Sigmoid colon (tissue), 4 donors: ENCODE data around the gene SCARF1.

Source experiments
- EP300 ChIP-seq, 4 donors: sonication (generic); formaldehyde crosslinking; IDR thresholded peaks; one replicate each; pipeline ENCODE4 v1.6.1; 2017; ENCODE audit warnings: antibody characterized with exemption in 4 of 4
- POLR2A ChIP-seq, 2 donors: fragments of 450-650 bp; IDR thresholded peaks; one replicate each; pipeline ENCODE4 v1.6.1; 2016; ENCODE audit warnings: antibody characterized with exemption in 2 of 2, mild to moderate bottlenecking in 2 of 2, moderate library complexity in 2 of 2
- POLR2AphosphoS5 ChIP-seq, 4 donors: sonication (generic); formaldehyde crosslinking; IDR thresholded peaks; one replicate each; pipeline ENCODE4 v1.6.1; 2017; ENCODE audit warnings: antibody characterized with exemption in 4 of 4
- TF ChIP-seq, protein P1 (sequence below), 4 experiments: fragments of 450-650 bp in 3 of 4; fragments of 200-600 bp in 1 of 4; IDR thresholded peaks; one replicate each; pipeline ENCODE4 v1.5.1; 2016 to 2019; ENCODE audit warnings: antibody characterized with exemption in 4 of 4, mild to moderate bottlenecking in 3 of 4, moderate library complexity in 2 of 4

DNA sequence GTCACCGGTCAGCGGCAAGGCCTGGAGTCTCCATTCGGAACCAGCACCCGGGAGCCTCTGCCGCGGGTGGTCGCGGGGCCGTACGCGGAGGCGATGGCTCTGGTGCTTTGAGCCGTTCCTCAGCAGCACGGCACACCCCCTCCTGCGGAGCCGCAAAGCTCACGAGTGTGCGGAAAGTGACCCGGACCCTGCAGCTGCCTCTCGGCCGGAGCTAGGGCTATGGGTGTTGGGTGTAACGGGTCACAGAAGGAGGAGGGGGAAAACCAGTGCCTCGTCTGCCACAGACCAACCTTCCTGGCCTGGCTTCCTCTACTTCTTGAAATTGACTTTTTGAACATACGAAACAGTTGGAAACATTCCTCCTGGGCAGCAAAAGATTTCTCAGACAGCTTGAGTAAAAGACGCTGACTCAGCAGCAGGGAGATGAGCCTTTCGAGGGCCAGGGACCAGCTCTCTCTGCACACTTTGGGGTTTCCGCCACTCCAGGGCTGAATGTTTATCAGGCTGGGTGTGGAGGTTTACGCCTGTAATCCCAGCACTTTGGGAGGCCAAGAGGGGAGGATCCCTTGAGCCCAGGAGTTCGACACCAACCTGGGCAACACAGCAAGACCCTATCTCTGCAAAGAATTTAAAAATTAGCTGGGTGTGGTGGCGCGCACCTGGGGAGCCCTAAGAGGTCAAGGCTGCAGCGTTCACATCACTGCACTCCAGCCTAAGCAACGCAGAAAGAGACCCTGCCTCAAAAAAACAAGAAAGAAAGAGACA lies 56.5 kb downstream of the SCARF1 start:
- TF ChIP-seq, protein P1, sequence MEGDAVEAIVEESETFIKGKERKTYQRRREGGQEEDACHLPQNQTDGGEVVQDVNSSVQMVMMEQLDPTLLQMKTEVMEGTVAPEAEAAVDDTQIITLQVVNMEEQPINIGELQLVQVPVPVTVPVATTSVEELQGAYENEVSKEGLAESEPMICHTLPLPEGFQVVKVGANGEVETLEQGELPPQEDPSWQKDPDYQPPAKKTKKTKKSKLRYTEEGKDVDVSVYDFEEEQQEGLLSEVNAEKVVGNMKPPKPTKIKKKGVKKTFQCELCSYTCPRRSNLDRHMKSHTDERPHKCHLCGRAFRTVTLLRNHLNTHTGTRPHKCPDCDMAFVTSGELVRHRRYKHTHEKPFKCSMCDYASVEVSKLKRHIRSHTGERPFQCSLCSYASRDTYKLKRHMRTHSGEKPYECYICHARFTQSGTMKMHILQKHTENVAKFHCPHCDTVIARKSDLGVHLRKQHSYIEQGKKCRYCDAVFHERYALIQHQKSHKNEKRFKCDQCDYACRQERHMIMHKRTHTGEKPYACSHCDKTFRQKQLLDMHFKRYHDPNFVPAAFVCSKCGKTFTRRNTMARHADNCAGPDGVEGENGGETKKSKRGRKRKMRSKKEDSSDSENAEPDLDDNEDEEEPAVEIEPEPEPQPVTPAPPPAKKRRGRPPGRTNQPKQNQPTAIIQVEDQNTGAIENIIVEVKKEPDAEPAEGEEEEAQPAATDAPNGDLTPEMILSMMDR (IDR thresholded peaks at IDR 0.05): no peak
- no peak for TF ChIP-seq POLR2A (IDR thresholded peaks at IDR 0.05)
- no peak for TF ChIP-seq POLR2AphosphoS5 (IDR thresholded peaks at IDR 0.05)
- no peak for TF ChIP-seq EP300 (IDR thresholded peaks at IDR 0.05)
